Measurements from ENCODE around the gene GRPEL1. TPM values are rescaled to one million over a fixed set of nuclear protein-coding genes. Genes with fewer than 3 reads are reported as not detected.

The GRPEL1 gene
- total and polyA plus RNA-seq, 2 experiments from 2014 or later = 27.4 to 112 TPM

DNA sequence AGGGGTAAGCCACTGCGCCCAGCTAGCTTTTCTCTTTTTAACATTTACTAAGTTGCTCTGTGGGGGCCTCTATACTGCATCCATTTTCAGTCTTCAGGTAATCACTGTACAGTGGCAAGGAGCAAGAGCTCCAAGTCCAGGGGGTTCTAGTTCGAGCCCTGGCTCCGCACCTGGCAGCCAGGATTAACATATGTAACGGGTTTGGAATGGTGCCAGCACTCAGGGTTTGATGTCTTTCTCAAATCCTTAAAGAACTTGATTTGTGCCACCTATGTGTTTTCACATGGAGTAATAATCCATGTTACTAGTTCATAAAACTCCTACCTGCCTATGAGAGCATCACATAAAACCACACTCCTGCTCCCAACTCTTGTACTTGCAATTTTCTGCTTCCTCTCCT, 4.5 kb downstream of the GRPEL1 start:
- no peak overlapping the region for H3K27ac Mint-ChIP-seq
- Histone ChIP-seq H3K27ac (ENCODE audit: low read depth) (no peak overlapping the region), H2AFZ (no peak overlapping the region), H3K4me1 (ENCODE audit: insufficient read depth) (0 out of 2 replicates have a peak, but pooled peaks cover 11% of the 10 kb centered on the region), H3K79me2 (replicated peaks; ENCODE audit: insufficient read depth) (peaks cover 46% of the 10 kb centered on the region), H3K9me2 (ENCODE audit: insufficient read depth) (no peaks in the 10 kb centered on the region), H3K36me3 (ENCODE audit: insufficient read depth) (peaks cover 34% of the 10 kb centered on the region), H4K20me1 (replicated peaks; ENCODE audit: insufficient read depth) (peaks cover 55% of the 10 kb centered on the region), H3K4me3 (no peak overlapping the region), H3F3A (replicated peaks; ENCODE audit: low read depth) (peaks cover 9% of the 10 kb centered on the region; the same call in 1 of the 2 replicates), H3K27me3 (ENCODE audit: insufficient read depth) (no peaks in the 10 kb centered on the region), H3K4me2 (no peak overlapping the region)
- ATAC-seq = no peak
- peaks cover 14% of the 10 kb centered on the region for H3K4me1 Mint-ChIP-seq
- no peak overlapping the region for H3K4me3 Mint-ChIP-seq
- H3K27me3 Mint-ChIP-seq (ENCODE audit: insufficient read depth, low read depth, poor library complexity) = peaks cover 7% of the 10 kb centered on the region
- H3K9me3 Mint-ChIP-seq = no peaks in the 10 kb centered on the region
- peaks cover 61% of the 10 kb centered on the region for H3K36me3 Mint-ChIP-seq (ENCODE audit: low read depth)
- TF ChIP-seq JUNB (IDR thresholded peaks at IDR 0.05; ENCODE audit: unreplicated experiment) (no peak), EZH2phosphoT487 (IDR thresholded peaks at IDR 0.05; ENCODE audit: unreplicated experiment) (no peak), STAT1 (IDR thresholded peaks at IDR 0.05; ENCODE audit: unreplicated experiment) (no peak), NANOG (IDR thresholded peaks at IDR 0.05; ENCODE audit: borderline replicate concordance) (no peak), ZNF114 (CRISPR knock-in tag; IDR thresholded peaks at IDR 0.05) (no peak), ZNF462 (CRISPR knock-in tag; IDR thresholded peaks at IDR 0.05) (no peak), ZNF331 (CRISPR knock-in tag; IDR thresholded peaks at IDR 0.05; ENCODE audit: low read depth) (no peak), CTCF (conservative IDR thresholded peaks at IDR 0.05; ENCODE audit: low read depth in 2 of 2) (no peak), CREB1 (CRISPR knock-in tag; IDR thresholded peaks at IDR 0.05; ENCODE audit: low read depth) (no peak), EZH2 (IDR thresholded peaks at IDR 0.05; ENCODE audit: low read depth, unreplicated experiment) (no peak), POLR2AphosphoS5 (IDR thresholded peaks at IDR 0.05; ENCODE audit: low read depth) (no peak)
- TF ChIP-seq, protein P1, sequence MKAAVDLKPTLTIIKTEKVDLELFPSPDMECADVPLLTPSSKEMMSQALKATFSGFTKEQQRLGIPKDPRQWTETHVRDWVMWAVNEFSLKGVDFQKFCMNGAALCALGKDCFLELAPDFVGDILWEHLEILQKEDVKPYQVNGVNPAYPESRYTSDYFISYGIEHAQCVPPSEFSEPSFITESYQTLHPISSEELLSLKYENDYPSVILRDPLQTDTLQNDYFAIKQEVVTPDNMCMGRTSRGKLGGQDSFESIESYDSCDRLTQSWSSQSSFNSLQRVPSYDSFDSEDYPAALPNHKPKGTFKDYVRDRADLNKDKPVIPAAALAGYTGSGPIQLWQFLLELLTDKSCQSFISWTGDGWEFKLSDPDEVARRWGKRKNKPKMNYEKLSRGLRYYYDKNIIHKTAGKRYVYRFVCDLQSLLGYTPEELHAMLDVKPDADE (IDR thresholded peaks at IDR 0.05) = no peak
- TF ChIP-seq, protein P2, sequence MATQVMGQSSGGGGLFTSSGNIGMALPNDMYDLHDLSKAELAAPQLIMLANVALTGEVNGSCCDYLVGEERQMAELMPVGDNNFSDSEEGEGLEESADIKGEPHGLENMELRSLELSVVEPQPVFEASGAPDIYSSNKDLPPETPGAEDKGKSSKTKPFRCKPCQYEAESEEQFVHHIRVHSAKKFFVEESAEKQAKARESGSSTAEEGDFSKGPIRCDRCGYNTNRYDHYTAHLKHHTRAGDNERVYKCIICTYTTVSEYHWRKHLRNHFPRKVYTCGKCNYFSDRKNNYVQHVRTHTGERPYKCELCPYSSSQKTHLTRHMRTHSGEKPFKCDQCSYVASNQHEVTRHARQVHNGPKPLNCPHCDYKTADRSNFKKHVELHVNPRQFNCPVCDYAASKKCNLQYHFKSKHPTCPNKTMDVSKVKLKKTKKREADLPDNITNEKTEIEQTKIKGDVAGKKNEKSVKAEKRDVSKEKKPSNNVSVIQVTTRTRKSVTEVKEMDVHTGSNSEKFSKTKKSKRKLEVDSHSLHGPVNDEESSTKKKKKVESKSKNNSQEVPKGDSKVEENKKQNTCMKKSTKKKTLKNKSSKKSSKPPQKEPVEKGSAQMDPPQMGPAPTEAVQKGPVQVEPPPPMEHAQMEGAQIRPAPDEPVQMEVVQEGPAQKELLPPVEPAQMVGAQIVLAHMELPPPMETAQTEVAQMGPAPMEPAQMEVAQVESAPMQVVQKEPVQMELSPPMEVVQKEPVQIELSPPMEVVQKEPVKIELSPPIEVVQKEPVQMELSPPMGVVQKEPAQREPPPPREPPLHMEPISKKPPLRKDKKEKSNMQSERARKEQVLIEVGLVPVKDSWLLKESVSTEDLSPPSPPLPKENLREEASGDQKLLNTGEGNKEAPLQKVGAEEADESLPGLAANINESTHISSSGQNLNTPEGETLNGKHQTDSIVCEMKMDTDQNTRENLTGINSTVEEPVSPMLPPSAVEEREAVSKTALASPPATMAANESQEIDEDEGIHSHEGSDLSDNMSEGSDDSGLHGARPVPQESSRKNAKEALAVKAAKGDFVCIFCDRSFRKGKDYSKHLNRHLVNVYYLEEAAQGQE (IDR thresholded peaks at IDR 0.05; ENCODE audit: unreplicated experiment) = no peak
- no peak for DNase-seq (ENCODE audit: low spot score)
